ENCODE data around the gene SHANK2.

DNA sequence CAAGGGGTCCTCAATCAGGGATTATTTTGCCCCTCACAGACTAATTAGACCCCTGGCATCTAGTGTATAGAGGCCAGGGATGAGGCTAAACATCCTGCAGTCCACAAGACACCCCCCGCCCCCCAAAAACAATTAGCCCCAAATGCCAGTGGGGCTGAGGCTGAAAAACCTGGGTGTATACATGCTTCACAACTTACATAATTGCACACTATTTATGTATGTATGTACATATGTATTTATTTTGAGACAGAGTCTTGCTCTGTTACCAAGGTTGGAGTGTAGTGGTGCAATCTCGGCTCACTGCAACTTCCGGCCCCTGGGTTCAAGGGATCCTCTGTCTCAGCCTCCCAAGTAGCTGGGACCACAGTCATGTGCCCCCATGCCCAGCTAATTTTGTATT lies 28.8 kb upstream of the SHANK2 start:
- TF ChIP-seq CTCF (conservative IDR thresholded peaks at IDR 0.05) (no peak), ZFX (IDR thresholded peaks at IDR 0.05) (no peak)

All from C4-2B (cell line).